H1 (cell line): ENCODE results near the gene ADAM22. TPM values are rescaled to one million over a fixed set of nuclear protein-coding genes. Genes with fewer than 3 reads are reported as not detected.

ENCODE experiments used
- CTCF ChIA-PET: fragments of 300-600 bp; sonication (Branson Sonifier 250); formaldehyde crosslinking; loops from one replicate; lab custom pipeline; 2021; ENCODE audit not compliant: partially characterized antibody; lab: Charles Lee
- POLR2A ChIA-PET: fragments of 300-600 bp; sonication (Branson Sonifier 250); formaldehyde crosslinking; loops from one replicate; lab custom pipeline; 2021; ENCODE audit warnings: inconsistent platforms; ENCODE audit not compliant: partially characterized antibody; lab: Charles Lee
- DNase-seq, 2 experiments: peaks; one replicate each; pipeline versions ENCODE4 v3.0.0 to v3.0.0-alpha.2; 2010 to 2022; ENCODE audit warnings: low spot score in 2 of 2, low read depth in 1 of 2, mixed read lengths in 1 of 2
- FAIRE-seq: peaks from 2 replicates; lab custom pipeline; 2011; peaks lifted over from hg19 to GRCh38; lab: Jason Lieb, UNC
- H2AFZ ChIP-seq: 2 replicates; pipeline ENCODE4 v1.8.1; 2012; ENCODE audit warnings: low read length, inconsistent platforms
- H2AK5ac ChIP-seq: 2 replicates; pipeline ENCODE4 v1.6.1; 2013; ENCODE audit warnings: low read depth, low read length
- H2BK120ac ChIP-seq: replicated peaks from 2 replicates; pipeline ENCODE3; 2013; ENCODE audit warnings: low read depth, low read length, inconsistent platforms
- H2BK12ac ChIP-seq: 2 replicates; pipeline ENCODE4 v1.6.1; 2013; ENCODE audit warnings: low read depth, low read length
- H2BK15ac ChIP-seq: 2 replicates; pipeline ENCODE4 v1.6.1; 2013; ENCODE audit warnings: low read length
- H2BK20ac ChIP-seq: 2 replicates; pipeline ENCODE4 v1.6.1; 2013; ENCODE audit warnings: low read length
- H2BK5ac ChIP-seq: 2 replicates; pipeline ENCODE4 v1.6.1; 2013; ENCODE audit warnings: low read depth, low read length
- H3K14ac ChIP-seq: 2 replicates; pipeline ENCODE4 v1.6.1; 2013; ENCODE audit warnings: inconsistent platforms; ENCODE audit not compliant: insufficient read length
- H3K18ac ChIP-seq: 2 replicates; pipeline ENCODE4 v1.6.1; 2013; ENCODE audit warnings: low read length; ENCODE audit errors: extremely low read depth
- H3K23ac ChIP-seq: 2 replicates; pipeline ENCODE4 v1.6.1; 2013; ENCODE audit warnings: inconsistent platforms; ENCODE audit not compliant: insufficient read length
- H3K23me2 ChIP-seq: 2 replicates; pipeline ENCODE4 v1.6.1; 2013; ENCODE audit warnings: low read depth, low read length
- H3K27ac ChIP-seq: 2 replicates; pipeline ENCODE4 v1.6.1; 2011; ENCODE audit warnings: low read depth, low read length, inconsistent platforms
- H3K27me3 ChIP-seq, 4 experiments: replicated peaks in 1 of 4; 1 replicate in 1 of 4; 2 replicates in 3 of 4; pipeline versions ENCODE4 v1.6.1 to v1.8.1; 2011 to 2013; ENCODE audit warnings: low read length in 3 of 4, mild to moderate bottlenecking in 3 of 4, inconsistent platforms in 2 of 4, mixed read lengths in 2 of 4, moderate library complexity in 1 of 4; ENCODE audit not compliant: control insufficient read depth in 3 of 4, insufficient read depth in 3 of 4; ENCODE audit errors: extremely low read depth in 1 of 4
- H3K36me3 ChIP-seq, 4 experiments: 2 replicates each; pipeline versions ENCODE4 v1.6.1 to v1.8.1; 2011 to 2013; ENCODE audit warnings: mild to moderate bottlenecking in 4 of 4, low read length in 3 of 4, moderate library complexity in 2 of 4, control low read depth in 1 of 4, inconsistent platforms in 1 of 4; ENCODE audit not compliant: insufficient read depth in 4 of 4, control insufficient read depth in 2 of 4
- H3K4ac ChIP-seq: replicated peaks from 2 replicates; pipeline ENCODE3; 2013; ENCODE audit warnings: low read length, low read depth, mixed read lengths, inconsistent platforms; ENCODE audit not compliant: insufficient read length
- H3K4me1 ChIP-seq, 4 experiments: replicated peaks in 1 of 4; 1 replicate in 1 of 4; 2 replicates in 3 of 4; pipeline versions ENCODE4 v1.6.1 to v1.8.1; 2011 to 2013; ENCODE audit warnings: low read length in 3 of 4, inconsistent platforms in 2 of 4, mixed read lengths in 1 of 4; ENCODE audit not compliant: insufficient read depth in 4 of 4, control insufficient read depth in 3 of 4
- H3K4me2 ChIP-seq, 2 experiments: 2 replicates each; pipeline versions ENCODE4 v1.6.1 to v1.8.1; 2011 to 2013; ENCODE audit warnings: low read depth in 2 of 2, low read length in 2 of 2, control low read depth in 1 of 2, inconsistent platforms in 1 of 2, mild to moderate bottlenecking in 1 of 2; ENCODE audit not compliant: insufficient read depth in 1 of 2
- H3K4me3 ChIP-seq, 4 experiments: fragments of 200-600, 300-600 bp in 1 of 4; sonication (generic), shearing (Covaris generic), sonication (Bioruptor Twin) in 1 of 4; 2 replicates each; pipeline versions ENCODE4 v1.5.1 to v1.8.1; 2011 to 2016; ENCODE audit warnings: low read length in 4 of 4, low read depth in 3 of 4, control low read depth in 2 of 4, inconsistent platforms in 2 of 4, mild to moderate bottlenecking in 2 of 4, mixed read lengths in 1 of 4, moderate library complexity in 1 of 4; ENCODE audit not compliant: insufficient read depth in 2 of 4; ENCODE audit errors: extremely low read depth in 1 of 4
- H3K56ac ChIP-seq: replicated peaks from 2 replicates; pipeline ENCODE3; 2013; ENCODE audit warnings: low read depth, mild to moderate bottlenecking, mixed read lengths, low read length, inconsistent platforms; ENCODE audit not compliant: insufficient read length
- H3K79me1 ChIP-seq: 2 replicates; pipeline ENCODE4 v1.6.1; 2013; ENCODE audit warnings: low read depth, low read length, control low read depth
- H3K79me2 ChIP-seq, 2 experiments: 2 replicates each; pipeline versions ENCODE4 v1.6.1 to v1.8.1; 2012 to 2013; ENCODE audit warnings: low read length in 2 of 2, mild to moderate bottlenecking in 2 of 2, inconsistent platforms in 1 of 2; ENCODE audit not compliant: insufficient read depth in 2 of 2, control insufficient read depth in 1 of 2
- H3K9ac ChIP-seq, 4 experiments: replicated peaks in 1 of 4; 1 replicate in 1 of 4; 2 replicates in 3 of 4; pipeline versions ENCODE4 v1.6.1 to v1.8.1; 2011 to 2013; ENCODE audit warnings: low read depth in 3 of 4, low read length in 3 of 4, control low read depth in 2 of 4, mild to moderate bottlenecking in 2 of 4, moderate library complexity in 2 of 4, inconsistent platforms in 1 of 4; ENCODE audit errors: extremely low read depth in 1 of 4
- H3K9me3 ChIP-seq, 2 experiments: 2 replicates each; pipeline versions ENCODE4 v1.6.1 to v1.8.1; 2012 to 2013; ENCODE audit warnings: mild to moderate bottlenecking in 2 of 2, moderate library complexity in 2 of 2, control low read depth in 1 of 2, inconsistent platforms in 1 of 2, low read depth in 1 of 2, low read length in 1 of 2, mixed read lengths in 1 of 2; ENCODE audit not compliant: insufficient read depth in 2 of 2
- H4K20me1 ChIP-seq, 2 experiments: replicated peaks in 1 of 2; 2 replicates each; pipeline versions ENCODE3 to v1.8.1; 2011 to 2013; ENCODE audit warnings: inconsistent platforms in 2 of 2, low read length in 2 of 2, mild to moderate bottlenecking in 1 of 2; ENCODE audit not compliant: insufficient read depth in 2 of 2, control insufficient read depth in 1 of 2
- H4K5ac ChIP-seq: 2 replicates; pipeline ENCODE4 v1.6.1; 2013; ENCODE audit warnings: low read length, low read depth, mixed read lengths, inconsistent platforms; ENCODE audit not compliant: insufficient read length
- H4K8ac ChIP-seq: 2 replicates; pipeline ENCODE4 v1.8.0; 2013; ENCODE audit warnings: mild to moderate bottlenecking, moderate library complexity, low read length, inconsistent platforms; ENCODE audit not compliant: insufficient read depth; ENCODE audit errors: extremely low read depth
- H4K91ac ChIP-seq: replicated peaks from 2 replicates; pipeline ENCODE3; 2013; ENCODE audit warnings: low read length, mixed read lengths, inconsistent platforms; ENCODE audit not compliant: insufficient read length
- CTBP2 ChIP-seq: IDR thresholded peaks from 2 replicates; pipeline ENCODE4 v1.7.0; 2011; ENCODE audit warnings: borderline replicate concordance, mild to moderate bottlenecking, moderate library complexity, mixed read lengths, low read length; ENCODE audit not compliant: insufficient read depth, insufficient read length
- MAX ChIP-seq: IDR thresholded peaks from 2 replicates; pipeline ENCODE4 v1.6.1; 2012; ENCODE audit warnings: inconsistent platforms
- POLR2A ChIP-seq, 2 experiments: IDR thresholded peaks; 1 replicate in 1 of 2; 2 replicates in 1 of 2; pipeline ENCODE4 v1.6.1; 2011; ENCODE audit warnings: low read depth in 2 of 2, low read length in 2 of 2, mild to moderate bottlenecking in 2 of 2; ENCODE audit errors: control extremely low read depth in 1 of 2
- SP1 ChIP-seq: IDR thresholded peaks from 2 replicates; pipeline ENCODE4 v1.6.1; 2011; ENCODE audit warnings: low read depth, low read length
- TAF7 ChIP-seq: optimal IDR thresholded peaks from 2 replicates; pipeline ENCODE3; 2011; ENCODE audit warnings: low read depth, mild to moderate bottlenecking, inconsistent platforms, low read length, moderate library complexity, borderline replicate concordance
- TEAD4 ChIP-seq: IDR thresholded peaks from 2 replicates; pipeline ENCODE4 v1.6.1; 2012; ENCODE audit warnings: low read depth, low read length, inconsistent platforms, mixed read lengths
- polyA plus RNA-seq, 7 experiments: library from polyadenylated mRNA; depleted of rRNA in 3 of 7; stranded (reverse) in 5 of 7; unstranded in 2 of 7; fragments of >200 nt in 5 of 7; fragments of 200-250 nt in 2 of 7; gene quantifications; 1 replicate in 5 of 7; 2 replicates in 1 of 7; 4 replicates in 1 of 7; pipeline versions ENCODE4 v1.2.1 to v1.2.3, GENCODE V29; 2011 to 2013; ENCODE audit warnings: missing spikeins in 2 of 7, mixed read lengths in 2 of 7
- total RNA-seq: library from RNA; stranded (reverse); fragmentation: NEBNext Ultra II Directional; extraction: Animal tissue kit (Norgen Biotek cat#: 25700); gene quantifications from 2 replicates; pipeline ENCODE4 v1.2.1, GENCODE V29; 2021

ADAM22 gene
- total and polyA plus RNA-seq, 2 of the 8 experiments (the other 6 are each of a cell fraction or from before 2014, with no cell fraction given), result 4.6 to 21.4 TPM

- H4K8ac ChIP-seq, result no peak overlapping the region
- H2BK5ac ChIP-seq, result no peak overlapping the region
- H3K27me3 ChIP-seq, result no peaks in the 10 kb centered on the region
- DNase-seq (no peak), FAIRE-seq (no peak)
- H4K5ac ChIP-seq, result no peak overlapping the region
- TF ChIP-seq CTBP2, result no peak
- TF ChIP-seq TAF7, result no peak
- TF ChIP-seq TEAD4, result no peak
- TF ChIP-seq POLR2A (IDR thresholded peaks at IDR 0.05; ENCODE audit: control extremely low read depth in 1 of 2, low read depth in 2 of 2, low read length in 2 of 2), result no peak
- TF ChIP-seq MAX, result no peak
- no peak for TF ChIP-seq SP1
- H2BK12ac ChIP-seq, result no peak overlapping the region
- no peak overlapping the region for H3K14ac ChIP-seq
- H2AFZ ChIP-seq, result no peak overlapping the region
- H3K4me3 ChIP-seq, result no peak overlapping the region
- H3K36me3 ChIP-seq, result no peaks in the 10 kb centered on the region
- H4K20me1 ChIP-seq, result no peaks in the 10 kb centered on the region
- no peaks in the 10 kb centered on the region for H3K9me3 ChIP-seq
- no peak overlapping the region for H3K4ac ChIP-seq
- H2BK120ac ChIP-seq, result no peak overlapping the region
- no peak overlapping the region for H2AK5ac ChIP-seq
- no peaks in the 10 kb centered on the region for H3K79me1 ChIP-seq
- H3K79me2 ChIP-seq, result no peaks in the 10 kb centered on the region
- H3K23ac ChIP-seq, result no peak overlapping the region
- H3K23me2 ChIP-seq, result no peaks in the 10 kb centered on the region
- no peak overlapping the region for H4K91ac ChIP-seq
- H3K56ac ChIP-seq, result no peak overlapping the region
- H3K27ac ChIP-seq, result no peak overlapping the region
- CTCF ChIA-PET, result no interaction called here
- H3K4me1 ChIP-seq, result no peaks in the 10 kb centered on the region
- POLR2A ChIA-PET, result no interaction called here
- no peak overlapping the region for H2BK15ac ChIP-seq
- H3K9ac ChIP-seq, result no peak overlapping the region
- H2BK20ac ChIP-seq, result no peak overlapping the region
- no peak overlapping the region for H3K18ac ChIP-seq
- no peak overlapping the region for H3K4me2 ChIP-seq
Measured at GRCh38 chr7:87948371-87948770, 14.3 kb downstream of the ADAM22 start.
